Islet of Langerhans (tissue), 1 donor: ENCODE measurements around the gene MPZL3.

Source experiments
- FAIRE-seq: peaks from one replicate; lab custom pipeline; 2011; peaks lifted over from hg19 to GRCh38; lab: Jason Lieb, UNC

MPZL3 gene

GRCh38 chr11:118251858-118252652, at the start of gene MPZL3:
Gene MPZL3 (minus strand): TSS chr11:118252365. CDS start chr11:118252294, 71 bp downstream.
- peak; percentile 98 for FAIRE-seq

GRCh38 chr11:118301600-118302195, 49.5 kb upstream of the MPZL3 start:
- FAIRE-seq: no peak

GRCh38 chr11:118295815-118296454, 43.8 kb upstream of the MPZL3 start:
- FAIRE-seq: no peak

DNA sequence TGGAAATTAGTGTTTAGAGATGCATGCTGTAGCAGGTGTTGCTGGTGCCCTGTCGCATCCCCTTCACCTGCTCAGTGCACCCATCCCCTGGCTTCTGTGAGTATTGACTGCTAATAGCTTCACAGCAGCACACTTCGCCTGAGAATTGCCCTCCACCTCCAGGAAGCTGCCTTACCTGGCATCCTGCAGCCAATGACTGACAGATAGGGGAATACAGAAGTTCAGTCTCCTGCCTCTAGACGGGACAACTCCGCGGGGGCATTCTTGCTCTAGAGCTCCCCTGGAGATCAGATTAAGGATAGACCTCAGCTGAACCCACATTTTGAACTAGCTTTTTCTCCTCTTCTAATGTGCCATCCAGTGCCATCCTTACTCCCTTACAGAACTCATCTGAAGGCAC, 43.0 kb upstream of the MPZL3 start:
- FAIRE-seq: no peak

GRCh38 chr11:118294053-118294452, 41.9 kb upstream of the MPZL3 start:
- no peak for FAIRE-seq

GRCh38 chr11:118291477-118292135, 39.4 kb upstream of the MPZL3 start:
- no peak for FAIRE-seq

DNA sequence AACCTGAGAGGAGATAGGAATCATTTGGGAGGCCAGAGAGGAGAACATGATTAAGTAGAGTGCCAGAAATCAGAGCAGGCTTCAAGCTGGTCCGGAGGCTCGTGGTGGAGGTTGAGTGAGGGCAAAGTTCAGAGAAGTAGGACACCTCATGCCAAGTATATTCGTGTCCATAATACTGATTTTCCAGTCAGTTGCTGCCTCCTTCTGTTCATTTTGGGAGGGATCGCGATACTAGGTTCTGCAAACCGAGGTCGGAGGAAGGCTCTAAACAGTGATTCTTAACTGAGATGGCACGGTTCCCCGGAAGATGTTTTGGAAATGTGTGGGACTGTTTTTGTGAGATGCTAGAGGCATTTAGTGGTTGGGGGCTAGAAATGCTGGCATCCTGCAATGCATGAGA, 38.8 kb upstream of the MPZL3 start:
- FAIRE-seq: no peak

DNA sequence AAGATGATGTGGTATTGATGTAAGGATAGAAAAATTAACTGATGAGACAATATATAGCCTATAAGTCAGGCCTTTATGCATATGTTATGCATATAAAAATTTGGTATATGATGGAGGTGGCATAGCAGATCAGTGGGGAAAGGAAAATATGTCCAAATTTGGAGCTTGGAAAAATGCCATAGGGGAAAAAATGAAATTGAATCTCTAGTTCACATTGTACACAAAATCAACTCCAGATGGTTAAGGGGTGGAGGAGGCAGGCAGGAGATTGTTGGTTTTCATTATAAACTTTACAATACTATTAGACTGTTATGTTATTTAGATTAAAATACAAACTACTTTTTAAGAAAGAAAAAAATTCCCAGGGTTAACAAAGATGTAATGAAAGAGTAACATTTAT, 37.2 kb upstream of the MPZL3 start:
- no peak for FAIRE-seq

DNA sequence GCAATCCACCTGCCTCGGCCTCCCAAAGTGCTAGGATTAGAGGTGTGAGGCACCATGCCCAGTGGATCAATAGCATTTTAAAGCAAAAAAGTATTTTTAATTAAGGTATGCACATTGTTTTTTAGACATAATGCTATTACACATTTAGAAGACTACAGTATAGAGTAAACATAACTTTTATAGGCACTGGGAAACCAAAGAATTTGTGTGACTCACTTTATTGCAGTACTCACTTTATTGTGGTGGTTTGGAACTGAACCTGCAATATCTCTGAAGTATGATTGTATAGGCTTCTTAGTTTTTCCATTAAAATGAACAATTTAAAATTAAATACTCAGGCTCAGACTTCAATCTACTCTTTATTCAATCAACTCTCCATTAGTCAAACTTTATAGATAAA, 34.8 kb upstream of the MPZL3 start:
- no peak for FAIRE-seq

GRCh38 chr11:118286545-118286944, 34.4 kb upstream of the MPZL3 start:
- FAIRE-seq: no peak

GRCh38 chr11:118283756-118284350, 31.7 kb upstream of the MPZL3 start:
- FAIRE-seq: no peak

DNA sequence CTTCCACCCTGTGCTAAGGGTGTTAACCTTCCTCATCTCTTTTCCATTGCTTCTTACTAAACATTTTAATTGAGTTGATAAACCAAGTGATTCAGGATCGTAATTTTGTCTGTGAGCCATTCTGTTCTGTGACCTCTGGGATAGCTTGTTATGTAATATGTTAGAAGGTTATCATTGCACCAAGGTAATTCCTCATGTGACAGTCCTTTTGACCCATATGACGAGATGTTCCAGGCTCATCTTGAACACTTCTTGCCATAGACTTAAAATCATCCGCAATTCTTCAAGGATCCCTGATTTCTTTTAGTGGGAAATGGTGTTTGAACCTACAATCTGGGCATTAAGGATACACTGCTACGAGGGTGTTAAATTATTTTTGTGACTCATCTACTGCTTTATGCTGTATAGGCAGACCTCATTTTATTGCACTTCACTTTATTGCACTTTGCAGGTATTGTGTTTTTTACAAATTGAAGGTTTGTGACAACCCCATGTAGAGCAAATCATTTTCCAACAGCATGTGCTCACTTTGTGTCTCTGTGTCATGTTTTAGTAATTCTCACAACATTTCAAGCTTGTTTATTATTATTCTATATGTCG, 31.0 kb upstream of the MPZL3 start:
- no peak for FAIRE-seq

- FAIRE-seq: no peak
Measured at GRCh38 chr11:118282606-118283005, 30.4 kb upstream of the MPZL3 start.

DNA sequence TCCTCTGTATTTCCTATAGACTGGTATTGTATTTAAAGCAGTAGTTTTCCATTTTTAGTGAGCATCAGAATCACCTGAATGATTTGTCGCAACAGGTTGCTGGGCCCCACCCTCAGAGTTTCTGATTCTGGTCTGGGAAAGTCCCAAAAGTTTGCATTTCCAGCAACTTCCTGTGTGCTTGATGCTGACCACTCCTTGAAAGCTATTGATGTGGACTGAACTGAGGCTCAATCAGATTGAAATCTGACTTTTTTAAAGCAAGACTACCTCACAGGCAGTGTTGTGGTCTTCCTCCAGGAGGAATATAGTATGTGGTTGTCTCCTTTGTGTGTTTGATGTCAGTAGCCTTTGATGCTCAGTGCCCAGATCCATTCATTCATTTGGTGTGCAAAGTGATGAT, 29.1 kb upstream of the MPZL3 start:
- no peak for FAIRE-seq

- FAIRE-seq: no peak
Measured at GRCh38 chr11:118277312-118277711, 25.1 kb upstream of the MPZL3 start.

DNA sequence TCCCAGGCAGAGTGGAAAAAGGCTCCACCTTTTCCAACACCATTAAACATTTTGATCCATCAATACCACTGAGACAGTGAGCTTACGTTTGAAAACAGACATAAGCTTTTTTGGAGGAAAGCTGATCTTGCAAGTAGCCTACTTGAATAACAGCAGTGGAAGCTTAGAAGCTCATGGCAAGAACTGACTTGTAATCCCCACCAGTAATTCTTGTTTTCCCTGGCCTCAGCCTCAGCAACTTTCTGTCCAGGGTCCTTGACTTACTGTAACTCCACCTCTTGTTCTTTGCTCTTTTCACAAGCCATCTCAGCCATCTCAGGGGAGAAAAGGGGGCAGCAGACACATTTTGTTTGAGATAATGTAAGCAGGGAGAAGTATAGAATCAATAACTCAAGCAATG, 24.3 kb upstream of the MPZL3 start:
- FAIRE-seq: no peak

GRCh38 chr11:118275176-118275575, 23.0 kb upstream of the MPZL3 start:
- no peak for FAIRE-seq

DNA sequence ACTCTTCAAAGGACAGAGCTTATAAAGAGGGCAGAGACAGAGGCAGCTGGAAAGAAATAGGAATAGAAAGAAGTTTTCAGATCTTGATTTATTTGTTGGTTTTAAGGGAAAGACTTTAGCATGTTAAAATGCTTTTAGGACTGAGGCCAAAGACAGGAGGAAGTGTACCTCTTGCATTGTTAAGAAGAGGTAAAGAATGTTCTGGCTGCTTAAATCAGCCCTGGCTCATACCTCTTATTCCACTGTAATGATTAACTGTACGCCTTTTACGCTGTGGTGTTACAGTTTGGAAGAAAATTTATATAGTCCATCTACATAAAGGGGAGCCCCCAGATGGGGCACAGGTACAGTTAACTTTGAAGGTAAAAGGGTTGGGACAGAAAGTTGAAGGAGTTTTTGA, 22.0 kb upstream of the MPZL3 start:
- FAIRE-seq: no peak

DNA sequence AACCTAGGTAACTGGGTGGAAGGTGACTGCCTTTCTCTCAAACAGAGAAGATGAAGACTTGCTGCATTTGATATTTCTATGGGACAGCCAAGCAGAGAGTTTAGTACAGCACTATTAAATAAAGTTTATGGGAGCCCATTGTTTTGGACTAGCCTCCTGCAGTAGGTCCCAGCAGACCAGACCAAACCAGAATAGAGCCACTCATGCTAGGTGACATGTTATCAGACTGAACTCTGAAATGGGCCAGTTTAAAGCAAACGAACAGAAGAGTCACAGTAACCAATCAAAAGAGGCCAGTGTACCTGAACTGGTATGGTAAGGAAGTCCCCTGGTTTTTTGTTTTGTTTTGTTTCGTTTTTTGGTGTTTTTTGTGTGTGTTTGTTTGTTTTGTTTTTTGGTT, 19.8 kb upstream of the MPZL3 start:
- FAIRE-seq: no peak

GRCh38 chr11:118267486-118267885, 15.3 kb upstream of the MPZL3 start:
- FAIRE-seq: no peak

DNA sequence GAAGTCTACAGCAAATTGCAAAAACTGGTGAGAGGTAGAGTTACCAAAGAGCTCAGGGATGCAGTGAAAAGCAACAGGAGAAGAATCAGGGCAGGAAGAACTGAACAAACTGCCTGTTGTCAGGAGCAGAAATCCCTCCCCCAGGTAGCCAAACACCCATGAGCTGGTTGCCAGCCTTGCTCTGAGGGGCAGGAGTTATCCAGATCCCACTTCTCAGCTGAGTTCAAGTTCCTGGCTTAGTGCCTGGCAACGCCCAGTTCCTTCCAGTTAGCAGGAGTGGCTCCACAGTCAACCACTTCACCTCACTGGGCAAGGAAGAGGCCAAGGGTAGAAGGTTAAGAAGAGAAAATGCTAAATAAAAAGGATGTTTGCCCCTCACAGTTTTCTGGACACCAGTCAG, 13.8 kb upstream of the MPZL3 start:
- FAIRE-seq: no peak
